Retinal pigment epithelial cell (primary cell): Measurements from ENCODE around the gene POLR1G.

Experiments
- DNase-seq: peaks from one replicate; pipeline ENCODE4 v3.0.0-alpha.2; 2010; ENCODE audit warnings: low read depth
- H3K4me3 ChIP-seq: 2 replicates; pipeline ENCODE4 v1.5.1; 2011; ENCODE audit warnings: mild to moderate bottlenecking, low read length, control low read depth, moderate library complexity
- CTCF ChIP-seq: conservative IDR thresholded peaks from 2 replicates; pipeline ENCODE4 v1.5.1; 2011; ENCODE audit warnings: low read depth, low read length, control low read depth, inconsistent platforms

Gene POLR1G

GRCh38 chr19:45406226-45407090, at the start of gene POLR1G:
TSS of gene POLR1G (plus strand) at chr19:45406644. CDS start at chr19:45406697, 53 bp downstream.
- no peak for TF ChIP-seq CTCF
- peak; percentile 39 for DNase-seq
- peak within 1 kb of the TSS; percentile 97 for H3K4me3 ChIP-seq

- TF ChIP-seq CTCF = no peak
- no peak for DNase-seq
- H3K4me3 ChIP-seq = no peak overlapping the region
These were observed 49.5 kb upstream of the POLR1G start for GRCh38 chr19:45356760-45357444.

GRCh38 chr19:45357445-45357783, 49.0 kb upstream of the POLR1G start:
- no peak overlapping the region for H3K4me3 ChIP-seq
- TF ChIP-seq CTCF = no peak
- no peak for DNase-seq

GRCh38 chr19:45358213-45358792, 48.1 kb upstream of the POLR1G start:
- TF ChIP-seq CTCF = no peak
- no peak overlapping the region for H3K4me3 ChIP-seq
- DNase-seq = no peak

GRCh38 chr19:45361608-45362007, 44.8 kb upstream of the POLR1G start:
- no peak for TF ChIP-seq CTCF
- H3K4me3 ChIP-seq = no peak overlapping the region
- no peak for DNase-seq

GRCh38 chr19:45362291-45362690, 44.2 kb upstream of the POLR1G start:
- no peak for DNase-seq
- no peak for TF ChIP-seq CTCF
- no peak overlapping the region for H3K4me3 ChIP-seq
